ENCODE measurements around the gene MSI2. TPM values are rescaled to one million over a fixed set of nuclear protein-coding genes. Genes with fewer than 3 reads are reported as not detected.

The MSI2 gene
- total RNA-seq, 1 donor from 2014 or later, result 23.1 TPM

DNA sequence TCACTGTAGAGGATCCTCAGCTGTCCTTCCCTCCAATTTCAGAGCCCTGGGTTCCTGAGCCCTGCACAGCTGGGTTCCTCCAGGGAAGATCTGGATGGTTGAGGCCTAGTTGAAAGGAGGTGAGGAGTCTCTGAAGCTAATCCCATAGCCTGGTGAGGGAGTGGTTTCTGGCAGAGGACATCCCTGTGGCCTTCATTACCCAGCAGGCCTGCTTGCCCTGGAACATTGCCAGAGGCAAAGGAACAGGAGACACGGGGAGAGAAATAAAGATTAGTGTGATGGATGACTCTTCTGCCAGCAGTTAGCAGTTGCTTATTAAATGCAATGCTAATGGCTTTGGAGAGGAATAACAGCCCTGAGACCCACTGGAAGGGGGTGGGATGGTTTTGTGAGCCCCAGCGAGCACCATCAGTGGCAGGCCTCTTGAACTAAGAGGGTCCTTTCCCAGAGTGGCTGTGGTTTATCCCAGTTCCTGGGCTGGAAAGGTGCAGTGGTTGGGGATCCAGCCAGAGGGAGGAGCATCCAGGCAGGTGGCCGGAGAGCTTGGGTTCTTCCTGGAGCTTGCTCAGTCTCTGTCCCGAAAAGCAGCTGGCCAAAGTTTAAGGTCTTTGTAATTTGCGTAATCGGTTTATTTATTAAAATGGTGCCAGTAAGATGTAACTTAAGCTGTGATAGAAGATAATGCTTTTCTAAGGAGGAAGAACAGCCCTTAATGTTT lies 279.1 kb downstream of the MSI2 start:
- Mint-ChIP-seq H3K9me3 (ENCODE audit: low read depth) (no peaks in the 10 kb centered on the region), H3K4me3 (ENCODE audit: unreplicated experiment) (no peak overlapping the region), H3K27me3 (ENCODE audit: low read depth) (no peaks in the 10 kb centered on the region), H3K4me1 (ENCODE audit: low read depth) (peaks cover 10% of the 10 kb centered on the region), H3K36me3 (ENCODE audit: low read depth) (peaks cover 3% of the 10 kb centered on the region), H3K27ac (ENCODE audit: unreplicated experiment) (no peak overlapping the region)
- no peak for TF ChIP-seq CTCF (IDR thresholded peaks at IDR 0.05)
- DNase-seq (ENCODE audit: low spot score), result no peak

DNA sequence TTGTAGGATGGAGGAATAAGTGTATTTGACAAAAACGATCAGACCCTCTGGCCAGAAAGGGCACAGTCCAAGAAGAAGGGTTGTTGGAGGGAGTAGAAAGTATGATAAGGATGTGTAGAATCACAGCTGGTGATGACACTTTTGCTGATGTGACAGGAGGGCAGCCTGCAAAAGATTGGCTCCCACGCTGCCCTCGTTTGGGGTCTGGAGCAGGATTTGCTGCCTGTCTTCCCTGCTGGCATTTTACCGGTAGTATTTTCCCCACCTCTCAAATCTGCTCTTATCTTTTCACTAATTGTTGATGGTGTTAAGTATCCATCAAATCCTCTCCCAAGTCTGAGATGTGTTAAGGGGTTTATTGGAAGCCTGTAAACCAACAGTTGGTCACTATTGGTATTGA lies 280.0 kb downstream of the MSI2 start:
- no peak for TF ChIP-seq CTCF (IDR thresholded peaks at IDR 0.05)
- Mint-ChIP-seq H3K27ac (ENCODE audit: unreplicated experiment) (no peak overlapping the region), H3K36me3 (ENCODE audit: low read depth) (peaks cover 1% of the 10 kb centered on the region), H3K4me3 (ENCODE audit: unreplicated experiment) (no peak overlapping the region), H3K9me3 (ENCODE audit: low read depth) (no peaks in the 10 kb centered on the region), H3K4me1 (ENCODE audit: low read depth) (peaks cover 7% of the 10 kb centered on the region), H3K27me3 (ENCODE audit: low read depth) (no peaks in the 10 kb centered on the region)
- DNase-seq (ENCODE audit: low spot score), result no peak

DNA sequence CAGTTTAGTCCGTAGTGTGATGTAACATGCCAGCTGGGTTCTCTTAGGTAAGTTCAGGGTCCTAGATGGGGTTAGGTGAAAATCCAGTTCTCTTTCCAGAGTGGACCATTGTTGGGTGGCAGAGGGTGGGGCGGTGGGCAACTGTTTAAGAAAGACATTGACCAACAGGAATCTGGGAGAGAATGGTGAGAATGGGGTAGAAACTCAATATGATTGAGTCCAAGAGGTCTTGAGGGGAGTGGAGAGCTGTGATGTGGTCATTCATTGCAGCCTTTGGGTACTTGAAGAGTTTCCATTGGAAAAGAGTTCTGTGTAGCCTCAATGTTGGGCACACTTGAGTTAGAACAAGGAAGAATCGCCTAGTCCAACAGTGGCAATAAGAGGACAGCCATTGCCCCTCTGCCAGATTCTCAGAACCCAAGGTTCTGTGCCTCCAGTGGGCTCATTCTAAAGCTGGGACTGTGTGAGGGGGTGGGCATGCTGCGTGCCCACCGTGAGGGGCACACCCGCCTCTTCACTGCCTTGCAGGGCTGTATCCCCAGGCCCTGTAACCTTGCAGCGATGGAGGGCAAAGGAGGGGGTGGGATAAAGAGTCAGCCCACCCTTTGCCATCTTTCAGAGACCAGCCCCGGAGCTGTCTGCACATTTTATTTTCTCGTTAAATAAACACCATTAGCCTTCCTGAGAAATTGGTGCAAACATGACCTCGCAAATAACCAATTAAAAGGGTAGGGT lies 280.6 kb downstream of the MSI2 start:
- H3K4me3 Mint-ChIP-seq (ENCODE audit: unreplicated experiment), result peak overlapping the region; percentile 42
- H3K27me3 Mint-ChIP-seq (ENCODE audit: low read depth), result no peaks in the 10 kb centered on the region
- no peaks in the 10 kb centered on the region for H3K9me3 Mint-ChIP-seq (ENCODE audit: low read depth)
- TF ChIP-seq CTCF (IDR thresholded peaks at IDR 0.05), result no peak
- DNase-seq (ENCODE audit: low spot score), result no peak
- H3K4me1 Mint-ChIP-seq (ENCODE audit: low read depth), result peaks cover 7% of the 10 kb centered on the region
- no peak overlapping the region for H3K27ac Mint-ChIP-seq (ENCODE audit: unreplicated experiment)
- H3K36me3 Mint-ChIP-seq (ENCODE audit: low read depth), result peaks cover 1% of the 10 kb centered on the region

GRCh38 chr17:57537524-57538410 lies 281.4 kb downstream of the MSI2 start:
- H3K4me1 Mint-ChIP-seq (ENCODE audit: low read depth), result peaks cover 7% of the 10 kb centered on the region
- no peak for DNase-seq (ENCODE audit: low spot score)
- H3K36me3 Mint-ChIP-seq (ENCODE audit: low read depth), result peaks cover 2% of the 10 kb centered on the region
- peak overlapping the region; percentile 42 for H3K4me3 Mint-ChIP-seq (ENCODE audit: unreplicated experiment)
- H3K27me3 Mint-ChIP-seq (ENCODE audit: low read depth), result no peaks in the 10 kb centered on the region
- no peaks in the 10 kb centered on the region for H3K9me3 Mint-ChIP-seq (ENCODE audit: low read depth)
- H3K27ac Mint-ChIP-seq (ENCODE audit: unreplicated experiment), result peak overlapping the region; percentile 9
- TF ChIP-seq CTCF (IDR thresholded peaks at IDR 0.05), result no peak

All from chondrocyte (in vitro differentiated cells).